K562 (cell line): ENCODE results near the gene GATA2. TPM values are rescaled to one million over a fixed set of nuclear protein-coding genes. Genes with fewer than 3 reads are reported as not detected.

Source experiments
- ATAC-seq: fragments of 200-7000 bp; cut with Tn5 transposase; 3 replicates; pipeline ENCODE4 v1.9.1; 2020; ENCODE audit warnings: moderate library complexity
- BruUV-seq: library from RNA; stranded (reverse); fragments of 400-500 nt; replicated peaks from 2 replicates; lab custom pipeline; 2021; lab: Mats Ljungman, UMichigan
- CTCF ChIA-PET: fragments of 300-600 bp; formaldehyde crosslinking; extraction: SDS; loops from one replicate; lab custom pipeline; 2021; ENCODE audit warnings: low intra/inter-chr PET ratio; lab: Yijun Ruan, JAX
- POLR2A ChIA-PET: fragments of 300-600, 350-650 bp; sonication (Branson Sonifier 250); formaldehyde crosslinking; extraction: SDS; loops from one replicate; lab custom pipeline; 2021; ENCODE audit warnings: antibody characterized with exemption, inconsistent platforms; lab: Yijun Ruan, JAX
- DNase-seq, 4 experiments: peaks; one replicate each; pipeline versions ENCODE4 v3.0.0 to v3.0.0-alpha.2; 2011 to 2018; ENCODE audit warnings: low spot score in 3 of 4, mixed read lengths in 3 of 4; ENCODE audit errors: extremely low read depth in 1 of 4
- FAIRE-seq: peaks from 2 replicates; lab custom pipeline; 2011; peaks lifted over from hg19 to GRCh38; lab: Jason Lieb, UNC
- H2AFZ ChIP-seq: 2 replicates; pipeline ENCODE4 v1.6.0; 2011; ENCODE audit warnings: low read depth, low read length, control low read depth, inconsistent platforms
- H3K27ac ChIP-seq: fragments of 200-600 bp; 3 replicates; pipeline ENCODE4 v1.8.0; 2011; ENCODE audit warnings: low read depth, mild to moderate bottlenecking, control low read depth, inconsistent platforms, low read length, moderate library complexity, mixed read lengths; ENCODE audit errors: extremely low read depth
- H3K27me3 ChIP-seq, 2 experiments: fragments of 300-600 bp in 1 of 2; 2 replicates in 1 of 2; 3 replicates in 1 of 2; pipeline versions ENCODE4 v1.6.0 to v1.8.0; 2011; ENCODE audit warnings: inconsistent platforms in 2 of 2, low read length in 2 of 2, mild to moderate bottlenecking in 1 of 2, mixed read lengths in 1 of 2, moderate library complexity in 1 of 2; ENCODE audit not compliant: control insufficient read depth in 2 of 2, insufficient read depth in 2 of 2
- H3K36me3 ChIP-seq: fragments of 300-600 bp; 3 replicates; pipeline ENCODE4 v1.8.0; 2011; ENCODE audit warnings: mild to moderate bottlenecking, low read length, inconsistent platforms; ENCODE audit not compliant: control insufficient read depth, insufficient read depth
- H3K4me1 ChIP-seq, 2 experiments: fragments of 200-600 bp in 1 of 2; replicated peaks in 1 of 2; 2 replicates in 1 of 2; 3 replicates in 1 of 2; pipeline versions ENCODE4 v1.5.1 to v1.8.0; 2011; ENCODE audit warnings: inconsistent platforms in 2 of 2, low read length in 2 of 2, mild to moderate bottlenecking in 1 of 2, mixed read lengths in 1 of 2, moderate library complexity in 1 of 2; ENCODE audit not compliant: control insufficient read depth in 2 of 2, insufficient read depth in 2 of 2
- H3K4me2 ChIP-seq: 2 replicates; pipeline ENCODE4 v1.6.1; 2011; ENCODE audit warnings: low read length, control low read depth, inconsistent platforms, mixed read lengths; ENCODE audit not compliant: insufficient read depth
- H3K4me3 ChIP-seq: fragments of 200-600 bp; sonication (generic), shearing (Covaris generic); 2 replicates; pipeline ENCODE4 v1.5.1; 2016; ENCODE audit warnings: control low read depth, inconsistent platforms
- H3K79me2 ChIP-seq: fragments of 200-600 bp; 3 replicates; pipeline ENCODE4 v1.8.0; 2011; ENCODE audit warnings: low read length, inconsistent platforms; ENCODE audit not compliant: control insufficient read depth, insufficient read depth
- H3K9ac ChIP-seq, 2 experiments: 2 replicates each; pipeline versions ENCODE4 v1.6.0 to v1.6.1; 2011; ENCODE audit warnings: low read depth in 2 of 2, low read length in 2 of 2, control low read depth in 1 of 2, inconsistent platforms in 1 of 2, mild to moderate bottlenecking in 1 of 2, mixed read lengths in 1 of 2; ENCODE audit not compliant: insufficient read depth in 1 of 2
- H3K9me1 ChIP-seq: one replicate; pipeline ENCODE4 v1.6.0; 2011; ENCODE audit warnings: inconsistent platforms, mild to moderate bottlenecking, low read length, moderate library complexity; ENCODE audit not compliant: control insufficient read depth, insufficient read depth
- H3K9me3 ChIP-seq: replicated peaks from 2 replicates; pipeline ENCODE4 v1.5.1; 2011; ENCODE audit warnings: low read depth, low read length, inconsistent platforms; ENCODE audit not compliant: control insufficient read depth, insufficient read depth
- H4K20me1 ChIP-seq: replicated peaks from 2 replicates; pipeline ENCODE4 v1.6.1; 2011; ENCODE audit warnings: low read length, inconsistent platforms, mixed read lengths; ENCODE audit not compliant: control insufficient read depth, insufficient read depth
- BRD4 ChIP-seq: fragments of 200-600 bp; sonication (generic); IDR thresholded peaks from 2 replicates; pipeline ENCODE4 v1.6.1; 2017; ENCODE audit warnings: inconsistent platforms
- BRF2 ChIP-seq: IDR thresholded peaks from 3 replicates; pipeline ENCODE4 v1.6.1; 2011; ENCODE audit warnings: borderline replicate concordance, mild to moderate bottlenecking; ENCODE audit not compliant: insufficient read length, insufficient read depth
- ETV5 ChIP-seq: sonication (generic); formaldehyde crosslinking; IDR thresholded peaks from 2 replicates; pipeline ENCODE4 v1.4.0; 2020; ENCODE audit warnings: low read depth, mild to moderate bottlenecking, missing genetic modification reagents
- EWSR1 ChIP-seq: fragments of 450-650 bp; IDR thresholded peaks from 2 replicates; pipeline ENCODE4 v1.6.1; 2018; ENCODE audit warnings: borderline replicate concordance, mild to moderate bottlenecking, low read depth, moderate library complexity; ENCODE audit not compliant: partially characterized antibody
- HCFC1 ChIP-seq: IDR thresholded peaks from 2 replicates; pipeline ENCODE4 v1.6.1; 2012; ENCODE audit warnings: low read depth, low read length, improper control_type of control experiment
- HMBOX1 ChIP-seq: sonication (generic); IDR thresholded peaks from 2 replicates; pipeline ENCODE4 v1.6.1; 2016
- IFI16 ChIP-seq: fragments of 250-450 bp; sonication (Bioruptor Pico); IDR thresholded peaks from 2 replicates; pipeline ENCODE4 v2.1.2; 2022; ENCODE audit warnings: mild to moderate bottlenecking, inconsistent platforms
- NR3C1 ChIP-seq: sonication (generic); formaldehyde crosslinking; IDR thresholded peaks from 2 replicates; pipeline ENCODE4 v1.8.1; 2022; ENCODE audit warnings: missing genetic modification reagents
- PTRF ChIP-seq: fragments of 450-650 bp; IDR thresholded peaks from 2 replicates; pipeline ENCODE4 v1.6.1; 2016; ENCODE audit warnings: mild to moderate bottlenecking, missing genetic modification characterization, missing compliant biosample characterization
- TCF3 ChIP-seq: sonication (generic); formaldehyde crosslinking; IDR thresholded peaks from 2 replicates; pipeline ENCODE4 v1.4.0; 2020; ENCODE audit warnings: mild to moderate bottlenecking, missing genetic modification reagents
- YY1 ChIP-seq, 3 experiments: IDR thresholded peaks; 2 replicates each; pipeline ENCODE4 v1.6.1; 2011; ENCODE audit warnings: low read length in 2 of 3, mild to moderate bottlenecking in 2 of 3, moderate library complexity in 2 of 3, borderline replicate concordance in 1 of 3, control low read depth in 1 of 3, low read depth in 1 of 3; ENCODE audit not compliant: insufficient read depth in 3 of 3, insufficient replicate concordance in 2 of 3, control insufficient read depth in 1 of 3, insufficient read length in 1 of 3; ENCODE audit errors: extremely low read depth in 1 of 3
- ZNF77 ChIP-seq: fragments of 250-450 bp; sonication (Bioruptor Pico); IDR thresholded peaks from 2 replicates; pipeline ENCODE4 v1.5.0; 2020
- WGBS: fragments of 100-300 bp; shearing (Covaris generic); methylation state at CpG from one replicate; pipeline ENCODE4 v1.1.6; 2016; ENCODE audit warnings: low coverage, mixed read lengths; ENCODE audit not compliant: insufficient coverage; ENCODE audit errors: missing lambda C conversion rate; 5-methylcytosine and 5-hydroxymethylcytosine counted together
- in situ Hi-C: fragments of 300-500 bp; cut with MboI; formaldehyde crosslinking; loops from 4 replicates; pipeline ENCODE4 v1.15.0; 2018; ENCODE audit warnings: inconsistent platforms, mixed read lengths
- intact Hi-C: fragments of 100-400 bp; cut with micrococcal nuclease; formaldehyde crosslinking; loops from 2 replicates; pipeline ENCODE4 v1.14.2; 2022
- polyA plus RNA-seq, 8 experiments: library from polyadenylated mRNA; depleted of rRNA in 4 of 8; stranded (reverse) in 5 of 8; unstranded in 3 of 8; fragments of >200 nt; fragmentation: Nextera tagmentation in 2 of 8; fragmentation: Illumina TruSeq in 1 of 8; extraction: Ambion mirVana in 2 of 8; extraction: Trizol in 1 of 8; gene quantifications; 2 replicates each; pipeline versions ENCODE4 v1.2.1 to v1.2.3, GENCODE V29; 2011 to 2014; ENCODE audit warnings: inconsistent platforms in 1 of 8, missing spikeins in 1 of 8
- total RNA-seq, 7 experiments: library from RNA; depleted of rRNA in 6 of 7; stranded (reverse); fragments of >200 nt in 6 of 7; fragmentation: Illumina TruSeq in 2 of 7; extraction: Trizol in 2 of 7; gene quantifications; 2 replicates each; pipeline versions ENCODE4 v1.2.1 to v1.2.3, GENCODE V29; 2011 to 2021; ENCODE audit warnings: low replicate concordance in 1 of 7

The GATA2 gene
- total and polyA plus RNA-seq, 9 of the 15 experiments (the other 6 are each of a cell fraction or from before 2014, with no cell fraction given) = 8.5 to 218 (median 50.8) TPM

GRCh38 chr3:128448491-128448890, 44.5 kb downstream of the GATA2 start (continued):
- TF ChIP-seq BRF2 = no peak
- TF ChIP-seq YY1 (IDR thresholded peaks at IDR 0.05; ENCODE audit: borderline replicate concordance in 1 of 3, control insufficient read depth in 1 of 3, extremely low read depth in 1 of 3, insufficient read depth in 3 of 3, insufficient read length in 1 of 3, insufficient replicate concordance in 2 of 3, low read depth in 1 of 3, low read length in 2 of 3) = no peak

- DNase-seq = no peak
- no peak overlapping the region for H3K27ac ChIP-seq
- no peaks in the 10 kb centered on the region for H3K9me1 ChIP-seq
- no peak overlapping the region for H3K4me2 ChIP-seq
- TF ChIP-seq EWSR1 (no peak), IFI16 (CRISPR knock-in tag) (no peak), PTRF (no peak), HMBOX1 (no peak), ZNF77 (CRISPR knock-in tag) (no peak), ETV5 (no peak), BRD4 (no peak), TCF3 (no peak), NR3C1 (CRISPR knock-in tag) (no peak), HCFC1 (no peak)
- intact Hi-C loops (no loop called here), in situ Hi-C loops (no loop called here)
- no peak for FAIRE-seq
- no peaks in the 10 kb centered on the region for H3K9me3 ChIP-seq
- H3K79me2 ChIP-seq = no peaks in the 10 kb centered on the region
- H2AFZ ChIP-seq = no peak overlapping the region
- peaks cover 0 to 7% of the 10 kb centered on the region in 2 experiments; a peak in 3 of 5 replicates for H3K27me3 ChIP-seq
- no peaks in the 10 kb centered on the region; the same call in 1 of the 2 replicates for H4K20me1 ChIP-seq
- ATAC-seq = no peak
- ChIA-PET CTCF (no interaction called here), POLR2A (interaction anchor here (0.6 to 1.6 kb wide), 2 partner anchors 44 to 52 kb away, joined by 3 to 4 read pairs; no protein-coding TSS in a partner anchor)
- BruUV-seq = no TSS peak
- 68% methylated on average over 3 of the region's 3 CpGs for WGBS
- no peak overlapping the region for H3K4me3 ChIP-seq
- H3K9ac ChIP-seq = 0 out of 4 replicates have a peak overlapping the region, but pooled peaks of 1 of the 2 experiments have one; percentile 35
- peaks cover 2 to 11% of the 10 kb centered on the region in 2 experiments; a peak in 2 of 5 replicates for H3K4me1 ChIP-seq
- H3K36me3 ChIP-seq = no peaks in the 10 kb centered on the region
These were observed 45.4 kb downstream of the GATA2 start for GRCh38 chr3:128447561-128448013.
